ENCODE results near the gene PDPR.
"Not testable (repeated sequence)": the region's sequence is repeated elsewhere in the genome, so short reads cannot be mapped to it uniquely, and the experiment has no call there.

PDPR gene
- total RNA-seq = 20.5 to 109 (median 49.2) reads per million in 18 experiments

DNA sequence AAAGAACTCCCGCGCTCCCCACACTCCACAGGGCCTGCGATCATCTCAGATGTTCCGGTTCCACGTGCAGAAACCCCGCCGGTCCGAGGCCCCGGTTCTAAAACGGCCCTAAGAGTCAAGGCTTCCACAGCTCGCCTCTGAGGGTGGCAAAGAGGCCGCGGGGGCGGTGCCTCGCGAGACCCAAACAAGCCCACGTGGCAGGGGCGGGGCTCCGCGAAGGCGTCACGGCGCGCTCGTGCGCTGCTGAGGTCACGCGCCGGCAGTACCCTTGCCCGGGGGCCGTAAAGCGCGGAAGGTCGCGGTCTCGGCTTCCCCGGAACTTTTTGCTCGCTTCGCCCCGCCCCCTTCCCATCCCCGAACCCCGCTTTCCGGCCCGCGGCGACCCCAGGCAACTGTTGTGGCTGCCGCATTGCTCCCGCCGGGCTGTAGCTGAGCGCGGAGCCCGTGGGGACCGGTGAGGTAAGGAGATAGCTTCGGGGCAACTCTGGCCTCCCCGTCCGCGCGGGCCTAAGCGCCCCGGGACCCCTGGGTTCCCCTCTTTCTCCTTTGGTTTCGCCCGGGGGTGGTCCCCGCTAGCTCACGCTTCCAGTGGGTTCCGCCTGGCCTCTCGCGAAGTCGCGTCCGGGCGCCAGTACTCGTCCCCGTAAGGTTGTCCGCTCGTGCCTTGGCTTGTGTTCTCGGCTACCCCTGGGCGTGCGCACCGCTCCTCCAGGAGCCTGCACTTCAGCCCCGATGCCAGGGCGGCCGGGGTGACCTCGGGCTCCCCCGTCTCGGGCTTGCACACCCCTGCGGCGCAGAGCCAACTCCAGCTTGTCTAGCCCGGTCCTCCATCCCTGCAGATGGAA lies at the start of gene PDPR:
Gene PDPR (plus strand): TSS at position 351 of the 845 bp plus-strand sequence. CDS start 6,161 bp downstream, outside the sequence.
- peak; percentile 91 to 93 for DNase-seq

DNA sequence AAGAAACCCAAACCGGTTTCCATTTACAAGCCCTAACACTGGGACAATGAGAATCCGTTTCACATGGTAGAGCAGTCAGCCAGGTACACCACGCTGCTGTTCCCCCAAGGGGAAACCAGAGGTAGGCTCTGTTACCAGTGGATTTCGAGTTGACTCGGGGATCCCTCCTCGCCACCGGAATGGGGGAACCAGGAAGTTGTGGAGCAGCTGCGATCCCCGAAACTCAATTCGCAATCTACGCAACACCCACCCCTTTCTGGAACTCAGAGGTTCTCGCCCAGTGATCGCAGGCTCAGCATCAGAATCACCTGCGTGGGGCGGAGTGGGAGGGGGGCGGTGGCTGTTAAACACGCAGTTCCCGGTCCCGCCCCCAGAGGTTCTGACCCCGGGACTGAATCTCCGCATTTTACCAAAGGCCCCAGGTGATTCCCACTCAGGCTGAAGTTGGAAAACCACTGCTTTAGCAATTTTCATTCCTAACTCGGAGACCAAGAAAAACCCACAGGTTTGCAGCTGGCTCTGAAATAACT lies 49.2 kb upstream of the PDPR start:
- DNase-seq = peak; percentile 43 to 75

DNA sequence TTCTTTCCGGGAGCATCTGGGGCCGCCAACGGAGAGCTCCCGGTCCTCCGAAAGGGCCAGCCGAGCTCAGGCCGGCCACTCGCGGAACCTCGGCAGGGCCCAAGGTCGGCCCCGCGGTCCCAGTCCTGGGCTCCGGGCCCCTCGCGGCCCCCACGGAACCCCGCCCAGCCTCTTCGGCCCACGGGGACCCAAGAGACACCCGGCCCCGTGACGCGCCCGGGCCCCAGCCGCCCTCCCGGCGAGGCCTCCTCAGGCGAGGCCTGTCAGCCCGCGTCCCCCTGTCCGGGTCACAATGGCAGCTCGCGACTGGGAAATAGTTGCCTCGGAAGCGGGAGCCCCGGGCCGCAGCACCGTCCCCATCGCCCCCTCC lies 48.8 kb upstream of the PDPR start:
- DNase-seq = not testable (repeated sequence)

DNA sequence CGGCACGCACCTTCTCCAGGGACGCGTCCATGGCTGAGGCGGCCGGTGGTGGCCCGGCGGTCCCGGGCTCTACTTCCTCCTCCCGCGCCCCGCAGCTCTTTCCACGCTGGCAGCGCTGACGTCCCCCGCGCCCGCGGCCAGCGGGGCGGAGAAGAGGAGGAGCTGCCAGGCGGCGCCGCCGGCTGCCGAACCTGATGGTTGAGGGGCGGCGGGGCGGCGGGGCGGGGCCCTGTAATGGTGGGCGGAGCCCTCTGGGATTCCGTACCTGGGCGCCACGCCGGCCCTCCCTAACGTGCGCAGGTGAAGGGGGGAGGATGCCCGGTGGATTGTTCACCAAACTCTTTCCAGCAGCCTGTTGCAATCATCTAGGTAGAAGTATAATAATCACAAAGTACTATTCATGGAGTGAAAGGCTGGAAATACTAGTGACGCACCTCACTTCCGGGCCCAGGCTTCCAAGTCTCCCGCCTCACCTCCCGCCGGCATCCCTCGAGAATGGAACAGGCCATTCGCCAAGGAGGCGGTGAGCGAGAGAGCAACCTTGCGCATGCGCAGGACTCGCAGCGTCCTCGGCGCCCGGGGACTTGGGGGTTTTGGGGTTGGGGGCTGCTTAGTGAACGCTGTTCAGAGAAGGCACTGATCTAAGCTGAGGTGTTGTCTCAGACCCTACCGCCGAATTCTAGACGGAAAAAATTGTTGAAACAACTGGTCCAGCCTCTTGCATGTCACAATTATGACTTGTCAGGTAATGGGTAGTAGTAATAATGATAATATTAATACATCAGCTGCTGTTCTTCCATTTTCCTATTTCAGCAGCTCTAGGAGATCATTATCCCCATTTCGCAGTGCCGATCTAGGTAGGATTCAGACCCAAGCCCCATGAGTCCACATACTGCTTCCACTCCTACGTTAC lies 48.1 kb upstream of the PDPR start:
- DNase-seq = peak; percentile 89 to 96

DNA sequence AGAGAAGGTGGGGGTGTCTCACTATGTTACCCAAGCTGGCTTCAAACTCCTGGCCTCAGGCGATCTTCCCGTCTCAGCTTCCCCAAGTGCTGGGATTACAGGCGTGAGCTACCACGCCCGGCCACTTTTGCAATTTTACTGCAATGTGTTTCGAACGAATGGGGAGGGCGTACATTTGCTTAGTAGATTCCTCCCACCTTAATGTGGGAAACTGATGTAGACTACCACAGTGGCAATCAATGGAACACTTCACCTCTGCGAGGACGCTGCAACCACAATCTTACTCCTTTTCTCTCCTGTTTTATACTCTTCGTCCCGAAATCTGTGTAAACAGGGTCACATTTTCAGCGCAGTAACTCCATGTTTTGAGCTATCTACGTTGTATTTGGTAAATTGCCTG lies 47.4 kb upstream of the PDPR start:
- peak in 1 of 2 donors; percentile 9 for DNase-seq

DNA sequence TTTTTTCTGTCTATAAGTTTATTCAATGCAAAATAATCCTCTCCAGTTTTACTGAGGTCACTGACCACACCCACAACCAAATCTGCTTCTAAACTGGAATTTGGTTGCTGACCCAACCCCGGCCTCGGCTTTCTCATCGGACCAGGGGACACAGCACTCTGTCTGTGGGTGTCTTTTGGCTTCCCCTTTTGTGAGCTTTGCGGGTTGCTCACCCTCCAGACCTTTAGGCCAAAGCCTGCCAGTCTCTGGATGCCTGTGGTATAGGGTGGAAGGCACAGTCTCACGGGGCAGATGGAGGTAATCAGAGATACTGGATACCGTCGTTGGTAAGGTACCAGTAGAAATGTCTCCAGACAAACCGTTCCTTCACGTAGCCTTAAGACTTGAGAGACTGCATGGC lies 35.1 kb upstream of the PDPR start:
- DNase-seq = peak; percentile 66 to 80

DNA sequence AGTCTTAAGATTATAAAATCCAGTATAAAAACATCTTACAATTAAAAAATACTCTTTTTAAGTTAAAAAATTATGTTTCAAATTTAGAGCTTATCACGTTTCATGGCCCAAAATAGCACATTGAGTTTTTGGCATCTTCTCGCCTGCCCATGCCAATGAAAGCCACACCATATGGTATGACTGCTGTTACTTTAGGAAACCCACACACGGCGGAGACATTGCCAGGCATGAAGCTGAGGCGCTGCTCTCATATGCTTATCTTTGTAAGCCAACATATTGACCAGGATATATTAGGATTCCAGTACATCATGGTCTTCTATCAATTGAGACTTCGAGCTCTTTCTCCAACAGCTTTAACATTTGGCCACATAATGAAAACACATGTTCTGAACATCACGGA lies 32.9 kb upstream of the PDPR start:
- not testable (repeated sequence) for DNase-seq

DNA sequence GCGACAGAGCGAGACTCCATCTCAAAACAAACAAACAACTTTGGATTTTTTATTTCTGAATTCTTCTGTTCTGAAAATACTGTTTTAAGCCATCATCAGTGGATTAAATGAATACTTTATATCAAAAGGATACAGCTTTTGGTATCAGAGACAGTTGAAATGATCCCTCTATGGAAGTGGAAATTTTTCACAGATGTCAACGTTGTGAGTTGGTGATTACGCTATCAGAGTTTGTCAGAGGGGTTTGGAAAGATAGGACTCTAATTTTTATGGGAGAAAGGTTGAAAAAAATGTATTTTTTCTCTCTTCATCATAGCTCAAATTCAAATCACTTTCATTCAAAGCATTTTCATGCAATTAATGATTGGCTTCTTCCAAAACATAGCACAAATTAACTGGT lies 30.2 kb upstream of the PDPR start:
- not testable (repeated sequence) for DNase-seq

DNA sequence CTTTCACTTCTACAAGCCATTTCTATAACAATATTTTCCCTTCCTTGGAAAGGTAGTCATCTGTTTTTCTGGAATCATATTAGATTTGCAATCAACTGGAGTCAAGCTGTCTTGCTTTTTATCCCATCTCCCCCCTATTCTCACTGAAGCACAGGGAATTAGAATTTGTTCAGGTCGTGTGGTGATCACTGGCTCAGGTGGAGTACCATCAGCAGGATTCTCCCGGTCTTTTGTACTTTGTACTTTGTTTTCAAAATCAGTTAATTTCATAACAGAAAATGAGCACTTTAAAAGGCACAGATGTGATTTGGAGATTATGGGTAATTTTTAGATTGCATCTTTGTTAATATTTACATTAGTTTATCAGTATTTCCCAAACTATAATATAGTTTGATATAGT lies 26.0 kb upstream of the PDPR start:
- DNase-seq = not testable (repeated sequence)

DNA sequence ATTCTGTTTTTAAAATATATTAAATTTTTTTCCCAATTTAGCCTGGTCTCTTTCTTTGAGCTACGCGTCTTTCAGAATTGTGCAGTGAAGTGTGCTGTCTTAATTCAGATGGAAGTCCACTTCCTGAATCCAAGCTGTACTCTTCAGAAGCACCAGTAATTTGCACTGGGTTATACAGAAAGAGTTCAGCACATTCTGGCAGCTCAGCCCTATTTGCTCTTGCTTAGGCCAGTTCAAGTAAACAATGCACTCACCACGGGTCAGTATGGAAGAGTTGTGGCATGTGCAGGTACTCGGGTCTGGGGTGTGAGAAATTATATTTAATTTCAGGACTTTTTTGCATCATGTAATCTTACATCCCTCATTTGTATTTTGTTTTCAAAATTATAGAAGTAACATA lies 25.3 kb upstream of the PDPR start:
- DNase-seq = not testable (repeated sequence)

DNA sequence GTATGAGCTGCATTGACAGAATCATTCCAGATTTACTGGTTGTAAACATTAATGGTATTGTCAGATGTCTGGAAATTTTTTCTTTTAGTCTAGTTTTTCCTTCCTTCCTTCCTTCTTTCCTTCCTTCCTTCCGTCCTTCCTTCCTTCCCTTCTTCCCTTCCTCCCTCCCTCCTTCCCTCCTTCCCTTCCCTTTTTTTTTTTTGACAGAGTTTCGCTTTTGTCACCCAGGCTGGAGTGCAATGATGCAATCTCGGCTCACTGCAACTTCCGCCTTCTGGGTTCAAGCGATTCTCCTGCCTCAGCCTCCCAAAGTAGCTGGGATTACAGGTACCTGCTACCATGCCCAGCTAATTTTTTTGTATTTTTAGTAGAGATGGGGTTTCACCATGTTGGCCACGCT lies 24.8 kb upstream of the PDPR start:
- DNase-seq = not testable (repeated sequence)

DNA sequence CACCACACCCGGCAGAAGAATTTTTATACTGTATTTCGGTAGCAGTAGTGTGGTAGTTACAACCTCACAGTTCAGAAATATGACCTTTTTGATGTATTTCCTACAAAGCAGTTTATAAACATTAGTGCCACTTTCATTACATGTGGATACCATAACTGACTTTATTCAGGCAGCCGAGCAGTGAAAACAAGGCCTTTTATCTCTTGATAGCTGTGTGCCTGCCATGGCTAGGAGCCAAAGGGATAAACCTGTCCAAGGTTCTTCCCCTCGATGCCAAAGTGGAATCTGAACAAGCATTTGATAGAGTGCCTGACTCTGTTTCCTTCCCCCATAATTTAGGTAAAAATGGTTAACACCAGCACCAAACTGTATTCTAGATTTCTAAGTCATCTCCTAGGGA lies 23.0 kb upstream of the PDPR start:
- DNase-seq = not testable (repeated sequence)

DNA sequence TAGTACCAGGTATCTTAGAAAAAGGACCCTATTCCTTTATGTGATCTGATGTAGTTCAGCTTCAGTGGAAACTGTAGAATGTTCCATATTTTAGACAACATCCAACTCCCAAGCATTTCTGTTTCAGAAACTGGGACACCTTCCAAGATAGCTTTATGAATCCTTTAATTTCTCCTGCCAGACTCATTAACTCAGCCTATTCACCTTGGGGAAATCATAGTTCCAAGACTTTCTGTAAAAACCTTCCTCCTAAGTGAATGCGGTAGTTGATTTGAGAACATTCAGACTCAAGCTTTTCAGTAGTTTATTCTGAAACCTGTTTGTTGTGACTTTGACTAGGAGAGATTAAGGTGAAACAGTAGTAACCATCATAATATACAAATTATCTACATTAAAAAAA lies 20.0 kb upstream of the PDPR start:
- DNase-seq = not testable (repeated sequence)

DNA sequence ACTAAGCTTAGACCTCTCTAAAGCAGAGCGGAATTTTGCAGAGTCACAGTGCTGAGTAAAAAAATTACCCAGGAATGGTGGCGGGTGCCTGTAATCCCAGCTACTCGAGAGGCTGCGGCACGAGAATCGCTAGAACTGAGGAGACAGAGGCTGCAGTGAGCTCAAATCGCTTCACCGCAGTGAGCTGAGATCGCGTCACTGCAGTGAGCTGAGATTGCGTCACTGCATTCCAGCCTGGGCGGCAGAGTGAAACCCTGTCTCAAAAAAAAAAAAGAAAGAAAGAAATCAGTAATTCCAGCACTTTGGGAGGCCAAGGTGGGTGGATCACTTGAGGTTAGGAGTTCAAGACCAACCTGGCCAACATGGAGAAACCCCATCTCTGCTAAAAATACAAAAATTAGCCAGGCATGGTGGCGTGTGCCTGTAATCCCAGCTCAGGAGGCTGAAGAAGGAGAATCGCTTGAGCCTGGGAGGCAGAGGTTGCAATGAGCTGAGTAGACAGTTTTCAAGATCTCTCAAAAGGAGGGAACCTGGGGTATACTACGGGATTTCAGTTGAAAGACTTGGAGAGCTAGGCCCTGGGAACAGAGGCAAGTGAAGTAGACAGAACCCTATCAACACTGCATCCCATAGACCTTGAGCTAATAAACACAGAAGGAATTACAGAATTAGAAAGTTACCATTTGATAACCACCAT lies 4.4 kb upstream of the PDPR start:
- DNase-seq = not testable (repeated sequence)

DNA sequence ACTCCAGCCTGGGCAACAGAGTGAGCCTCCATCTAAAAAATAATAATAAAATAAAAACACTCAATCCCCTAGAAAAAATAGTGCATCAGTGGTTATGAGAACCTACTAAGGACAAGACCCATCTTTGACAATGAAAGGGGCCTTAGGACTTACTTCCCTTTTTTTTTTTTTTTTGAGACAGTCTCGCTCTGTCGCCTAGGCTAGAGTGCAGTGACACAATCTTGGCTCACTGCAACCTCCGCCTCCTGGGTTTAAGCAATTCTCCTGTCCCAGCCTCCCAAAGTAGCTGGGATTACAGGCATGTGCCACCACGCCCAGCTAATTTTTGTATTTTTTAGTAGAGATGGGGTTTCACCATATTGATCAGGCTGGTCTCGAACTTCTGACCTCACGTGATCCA lies 2.0 kb upstream of the PDPR start:
- DNase-seq = peak; percentile 40 to 43

DNA sequence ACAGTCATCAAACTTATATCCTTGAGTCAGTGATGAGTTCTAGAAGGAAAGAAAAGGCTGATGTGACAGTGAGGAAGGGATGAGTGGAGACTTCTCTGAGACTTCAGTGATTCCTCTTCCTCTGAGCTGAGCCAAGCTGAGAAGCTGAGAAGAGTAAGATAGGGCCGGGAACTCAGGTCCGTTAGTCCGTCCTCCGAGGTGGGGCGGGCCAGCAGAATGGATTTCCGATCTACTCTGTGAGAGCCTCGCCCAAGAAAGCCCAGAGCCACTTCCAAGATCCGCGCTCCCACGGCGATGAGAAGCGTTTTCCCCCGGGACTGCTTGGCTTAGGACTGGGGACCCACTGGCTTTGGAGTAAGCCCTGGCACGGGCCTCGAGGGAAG lies 542 bp upstream of the PDPR start:
- not testable (repeated sequence) for DNase-seq

DNA sequence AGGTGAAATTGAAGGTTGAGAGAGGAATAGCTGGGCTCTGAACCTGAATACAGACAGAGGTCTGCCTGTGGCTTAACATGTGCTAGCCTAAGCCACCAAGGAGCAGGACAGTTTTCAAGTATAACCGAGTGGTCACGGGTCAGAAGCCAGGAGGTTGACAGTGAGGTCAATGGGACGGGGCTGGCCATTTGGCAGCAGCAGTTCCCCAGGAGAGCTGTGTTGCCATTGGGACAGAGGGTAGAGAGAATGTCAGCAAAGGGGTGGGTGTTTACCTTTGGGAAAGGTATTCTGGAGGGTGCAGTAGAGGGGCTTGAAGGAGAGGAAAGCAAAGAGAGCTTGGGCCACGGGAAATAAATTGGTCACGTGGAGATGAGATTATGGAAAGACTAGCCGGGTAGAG lies 4.2 kb downstream of the PDPR start:
- not testable (repeated sequence) for DNase-seq

DNA sequence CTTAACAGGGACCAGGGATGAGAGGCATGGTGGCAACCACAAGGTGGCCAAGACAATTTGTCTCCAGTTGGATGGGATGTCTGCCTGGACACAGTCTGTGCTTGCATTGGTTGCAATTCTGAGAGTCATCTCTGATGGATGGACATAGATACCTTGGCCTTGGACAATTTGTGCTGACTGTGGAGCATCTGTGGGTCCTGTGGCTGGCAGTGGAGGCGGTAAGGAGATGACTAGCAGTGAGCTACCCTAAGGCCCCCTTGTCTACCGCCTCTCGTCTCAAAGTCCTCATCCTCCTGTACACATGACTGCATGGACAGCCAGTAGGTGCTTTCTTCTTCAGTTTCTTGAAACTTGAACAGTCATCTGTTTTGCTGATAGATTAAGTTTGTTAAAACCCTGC lies 4.6 kb downstream of the PDPR start:
- not testable (repeated sequence) for DNase-seq

DNA sequence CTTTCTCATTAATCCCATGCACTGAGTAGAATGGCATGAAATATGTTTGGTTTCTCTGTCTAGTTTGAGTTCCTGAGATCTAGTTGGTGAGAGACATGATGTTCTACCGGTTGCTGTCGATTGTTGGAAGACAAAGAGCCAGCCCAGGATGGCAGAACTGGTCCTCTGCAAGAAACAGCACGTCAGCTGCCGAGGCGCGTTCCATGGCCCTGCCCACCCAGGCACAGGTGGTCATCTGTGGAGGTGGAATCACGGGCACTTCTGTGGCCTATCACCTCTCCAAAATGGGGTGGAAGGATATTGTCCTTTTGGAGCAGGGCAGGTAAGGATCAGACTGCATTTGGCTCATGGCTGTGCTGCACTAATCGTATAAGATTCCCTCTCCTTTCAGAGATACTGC lies 6.3 kb downstream of the PDPR start:
- not testable (repeated sequence) for DNase-seq

DNA sequence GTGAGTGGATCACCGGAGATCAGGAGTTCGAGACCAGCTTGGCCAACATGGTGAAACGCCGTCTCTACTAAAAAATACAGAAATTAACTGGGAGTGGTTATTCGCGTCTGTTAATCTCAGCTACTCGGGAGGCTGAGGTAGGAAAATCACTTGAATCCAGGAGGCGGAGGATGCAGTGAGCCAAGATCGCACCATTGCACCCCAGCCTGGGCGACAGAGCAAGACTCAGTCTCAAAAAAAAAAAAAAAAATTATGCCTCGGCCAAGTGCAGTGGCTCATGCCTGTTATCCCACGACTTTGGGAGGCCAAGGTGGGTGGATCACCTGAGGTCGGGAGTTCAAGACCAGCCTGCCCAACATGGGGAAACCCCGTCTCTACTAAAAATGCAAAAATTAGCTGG lies 9.7 kb downstream of the PDPR start:
- not testable (repeated sequence) for DNase-seq

DNA sequence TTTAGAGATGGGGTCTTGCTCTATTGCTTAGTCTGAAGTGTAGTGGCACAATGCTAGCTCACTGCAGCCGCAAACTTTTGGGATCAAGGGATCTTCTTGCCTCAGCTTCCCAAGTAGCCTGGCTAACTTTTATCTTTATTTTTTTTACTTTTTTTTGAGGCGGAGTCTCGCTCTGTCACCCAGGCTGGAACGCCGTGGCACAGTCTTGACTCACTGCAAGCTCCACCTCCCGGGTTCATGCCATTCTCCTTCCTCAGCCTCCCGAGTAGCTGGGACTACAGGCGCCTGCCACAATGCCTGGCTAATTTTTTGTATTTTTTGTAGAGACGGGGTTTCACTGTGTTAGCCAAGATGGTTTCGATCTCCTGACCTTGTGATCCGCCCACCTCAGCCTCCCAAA lies 12.1 kb downstream of the PDPR start:
- not testable (repeated sequence) for DNase-seq

DNA sequence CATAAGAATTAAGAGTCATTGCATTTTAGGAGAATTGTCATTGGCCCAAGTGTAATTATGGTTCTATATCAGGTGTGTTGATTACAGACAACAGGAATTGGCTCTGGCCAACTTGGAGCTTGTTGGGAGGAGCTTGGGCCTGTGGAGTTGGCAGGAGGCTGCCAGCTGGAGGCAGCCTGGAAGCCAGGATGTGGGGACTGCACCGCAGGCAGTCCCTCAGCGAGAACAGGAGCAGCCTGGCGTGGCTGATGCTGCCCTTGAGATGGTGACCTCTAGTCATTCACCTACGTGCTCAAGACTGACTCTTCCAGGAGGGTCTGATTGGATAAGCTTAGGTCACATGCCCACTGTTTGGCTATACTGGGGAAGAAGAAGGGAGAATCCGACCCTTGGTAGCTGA lies 13.6 kb downstream of the PDPR start:
- DNase-seq = not testable (repeated sequence)

DNA sequence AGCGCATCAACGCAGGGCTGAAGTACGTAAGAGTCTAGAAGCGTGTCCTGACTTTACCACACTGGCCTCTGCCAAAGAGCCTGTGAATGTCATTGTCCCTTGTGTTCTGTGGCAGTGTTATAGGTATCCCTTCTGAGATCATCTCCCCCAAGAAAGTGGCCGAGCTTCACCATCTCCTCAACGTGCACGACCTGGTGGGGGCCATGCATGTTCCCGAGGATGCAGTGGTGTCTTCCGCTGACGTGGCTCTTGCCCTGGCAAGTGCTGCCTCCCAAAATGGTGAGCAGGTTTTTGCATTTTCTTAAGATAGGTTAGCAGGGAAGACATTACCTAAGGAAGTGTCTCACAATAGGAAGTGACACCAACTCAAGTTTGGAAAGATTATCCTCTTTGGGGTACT lies 14.7 kb downstream of the PDPR start:
- not testable (repeated sequence) for DNase-seq
